ENCODE results near the gene RPL36. TPM values are rescaled to one million over a fixed set of nuclear protein-coding genes. Genes with fewer than 3 reads are reported as not detected.
"Not testable (repeated sequence)": the region's sequence is repeated elsewhere in the genome, so short reads cannot be mapped to it uniquely, and the experiment has no call there.

The RPL36 gene
- total RNA-seq, 1 donor from 2014 or later, result 1,717 TPM

DNA sequence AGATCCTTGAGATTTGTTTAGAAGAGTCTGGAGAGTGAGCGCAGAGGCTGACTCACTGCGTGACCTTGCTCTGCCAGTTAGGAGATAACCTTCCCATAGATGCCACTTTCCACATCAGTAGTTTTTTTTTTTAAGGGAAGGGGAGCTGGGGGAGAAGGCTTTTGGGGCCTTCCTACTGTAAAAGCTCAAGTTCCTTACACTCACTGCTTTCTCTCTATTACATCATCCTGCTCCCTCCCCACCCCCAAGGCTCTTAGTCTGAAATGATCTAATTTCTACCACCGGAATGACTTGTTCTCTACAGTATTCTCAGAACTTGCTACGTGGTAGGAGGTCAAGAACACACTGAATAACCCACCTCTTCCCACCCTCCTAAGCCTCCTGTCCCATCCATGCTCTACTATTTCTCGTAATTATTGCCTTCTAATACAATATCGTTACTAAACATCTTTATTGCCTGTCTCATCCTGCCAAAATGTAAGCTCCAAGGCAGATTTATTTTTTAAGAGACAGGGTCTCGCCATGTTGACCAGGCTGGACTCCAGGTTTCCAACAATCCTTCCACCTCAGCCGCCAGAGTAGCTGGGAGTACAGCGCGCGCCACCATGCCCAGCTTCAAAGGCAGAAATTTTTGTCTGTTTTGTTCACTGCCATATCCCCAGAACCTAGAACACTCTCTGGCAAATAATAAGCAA lies 28.6 kb downstream of the RPL36 start:
- H3K4me3 ChIP-seq (ENCODE audit: low read depth, low read length), result peak overlapping the region; percentile 88
- peak; percentile 72 for DNase-seq (ENCODE audit: low read depth)

DNA sequence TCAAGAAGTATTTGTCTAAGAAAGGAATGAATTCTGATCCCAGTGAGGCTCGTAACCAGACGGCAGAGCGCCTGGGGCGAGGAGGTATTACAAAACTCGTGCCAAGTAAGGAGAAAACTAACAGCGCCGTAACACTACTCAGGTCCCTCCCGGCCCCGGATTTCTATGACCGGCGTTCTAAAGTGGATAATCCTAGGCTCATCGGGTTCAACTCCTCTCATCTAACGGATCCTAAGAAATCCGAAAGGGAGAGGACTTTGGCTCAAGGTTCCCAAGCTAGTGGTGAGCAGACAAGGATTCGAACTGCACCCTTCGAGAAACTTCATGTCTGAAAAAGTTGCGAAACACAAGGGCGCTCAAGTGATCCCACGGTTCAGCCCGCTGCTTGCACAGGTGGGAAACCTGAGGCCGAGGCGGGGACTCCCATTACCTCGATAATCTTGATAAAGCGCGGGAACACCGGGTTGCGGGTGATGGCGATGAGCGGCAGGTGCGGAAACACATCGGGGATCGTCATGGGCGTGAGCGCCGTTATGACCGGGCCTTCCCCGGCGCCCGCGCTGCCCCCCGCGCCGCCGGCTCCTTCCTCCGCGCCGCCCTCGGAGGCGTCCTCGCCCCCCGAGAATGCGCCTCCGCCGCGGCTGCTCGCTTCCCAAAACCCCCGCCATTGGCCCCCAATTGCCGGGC lies 29.3 kb downstream of the RPL36 start:
- TF ChIP-seq, protein P1, sequence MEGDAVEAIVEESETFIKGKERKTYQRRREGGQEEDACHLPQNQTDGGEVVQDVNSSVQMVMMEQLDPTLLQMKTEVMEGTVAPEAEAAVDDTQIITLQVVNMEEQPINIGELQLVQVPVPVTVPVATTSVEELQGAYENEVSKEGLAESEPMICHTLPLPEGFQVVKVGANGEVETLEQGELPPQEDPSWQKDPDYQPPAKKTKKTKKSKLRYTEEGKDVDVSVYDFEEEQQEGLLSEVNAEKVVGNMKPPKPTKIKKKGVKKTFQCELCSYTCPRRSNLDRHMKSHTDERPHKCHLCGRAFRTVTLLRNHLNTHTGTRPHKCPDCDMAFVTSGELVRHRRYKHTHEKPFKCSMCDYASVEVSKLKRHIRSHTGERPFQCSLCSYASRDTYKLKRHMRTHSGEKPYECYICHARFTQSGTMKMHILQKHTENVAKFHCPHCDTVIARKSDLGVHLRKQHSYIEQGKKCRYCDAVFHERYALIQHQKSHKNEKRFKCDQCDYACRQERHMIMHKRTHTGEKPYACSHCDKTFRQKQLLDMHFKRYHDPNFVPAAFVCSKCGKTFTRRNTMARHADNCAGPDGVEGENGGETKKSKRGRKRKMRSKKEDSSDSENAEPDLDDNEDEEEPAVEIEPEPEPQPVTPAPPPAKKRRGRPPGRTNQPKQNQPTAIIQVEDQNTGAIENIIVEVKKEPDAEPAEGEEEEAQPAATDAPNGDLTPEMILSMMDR (IDR thresholded peaks at IDR 0.05; ENCODE audit: insufficient read depth, low read length, poor library complexity, severe bottlenecking), result no peak
- Histone ChIP-seq H3K36me3 (ENCODE audit: control insufficient read depth, insufficient read depth, low read length) (no peaks in the 10 kb centered on the region), H3K27me3 (ENCODE audit: control insufficient read depth, insufficient read depth, low read length) (no peaks in the 10 kb centered on the region), H3K4me3 (ENCODE audit: low read depth, low read length) (peak overlapping the region; percentile 88)
- no peak for DNase-seq (ENCODE audit: low read depth)

More for the DNA sequence above, 28.6 kb downstream of the RPL36 start:
- no peaks in the 10 kb centered on the region for H3K27me3 ChIP-seq (ENCODE audit: control insufficient read depth, insufficient read depth, low read length)
- TF ChIP-seq, protein P1 (IDR thresholded peaks at IDR 0.05; ENCODE audit: insufficient read depth, low read length, poor library complexity, severe bottlenecking), result no peak
- H3K36me3 ChIP-seq (ENCODE audit: control insufficient read depth, insufficient read depth, low read length), result no peaks in the 10 kb centered on the region

DNA sequence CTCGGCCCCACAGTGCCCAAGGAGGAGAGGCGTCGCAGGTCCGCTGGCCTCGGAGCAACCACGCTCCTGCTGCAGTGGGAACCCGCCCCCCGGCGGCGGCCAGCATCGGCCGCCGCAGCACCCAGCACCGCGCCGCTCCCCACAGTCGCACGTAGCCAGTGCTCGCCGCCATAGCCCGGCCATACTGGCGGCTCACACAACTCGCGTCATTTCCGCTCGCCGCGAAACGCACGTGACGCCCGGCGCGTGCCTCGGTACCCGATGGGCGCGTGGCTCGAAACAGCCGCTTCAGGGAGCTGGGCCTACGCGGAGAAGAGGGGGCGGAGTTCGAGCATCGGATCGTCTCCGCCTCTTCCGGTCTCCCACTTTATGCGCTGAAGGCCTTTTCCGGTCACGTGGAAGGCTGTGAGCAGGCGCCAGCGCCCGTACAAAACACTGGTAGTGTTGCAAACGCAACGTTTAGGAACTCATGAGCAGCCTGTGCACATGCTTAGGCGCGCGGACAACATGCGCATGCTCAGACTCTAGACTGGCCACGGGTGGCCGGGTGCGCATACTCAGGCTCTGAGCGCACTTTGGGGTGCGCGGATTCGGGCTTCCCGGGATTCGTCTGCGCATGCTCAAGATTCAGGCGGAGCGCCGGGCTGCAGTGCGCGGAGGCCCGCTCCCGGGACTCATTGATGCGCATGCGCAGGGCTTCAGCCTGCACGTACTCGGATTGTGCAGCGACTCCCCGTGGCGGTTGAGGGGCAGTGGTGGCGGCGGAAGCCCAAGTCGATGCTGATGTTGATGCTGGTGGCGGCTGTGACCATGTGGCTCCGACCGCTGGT lies 30.1 kb downstream of the RPL36 start, which contains the start of the genes CATSPERD and LONP1:
Gene CATSPERD (plus strand): TSS at position 677 of the 830 bp plus-strand sequence. CDS start 101 bp downstream, at position 778.
Gene LONP1 (minus strand): TSS at position 186 of the 830 bp plus-strand sequence. CDS start 14 bp downstream, at position 172.
- TF ChIP-seq, protein P1 (IDR thresholded peaks at IDR 0.05; ENCODE audit: insufficient read depth, low read length, poor library complexity, severe bottlenecking), result peak; percentile 97
- DNase-seq (ENCODE audit: low read depth), result peak; percentile 92
- Histone ChIP-seq H3K4me3 (ENCODE audit: low read depth, low read length) (peak within 1 kb of the TSS; percentile 88), H3K36me3 (ENCODE audit: control insufficient read depth, insufficient read depth, low read length) (no peaks in the 10 kb centered on the region), H3K27me3 (ENCODE audit: control insufficient read depth, insufficient read depth, low read length) (no peaks in the 10 kb centered on the region)

DNA sequence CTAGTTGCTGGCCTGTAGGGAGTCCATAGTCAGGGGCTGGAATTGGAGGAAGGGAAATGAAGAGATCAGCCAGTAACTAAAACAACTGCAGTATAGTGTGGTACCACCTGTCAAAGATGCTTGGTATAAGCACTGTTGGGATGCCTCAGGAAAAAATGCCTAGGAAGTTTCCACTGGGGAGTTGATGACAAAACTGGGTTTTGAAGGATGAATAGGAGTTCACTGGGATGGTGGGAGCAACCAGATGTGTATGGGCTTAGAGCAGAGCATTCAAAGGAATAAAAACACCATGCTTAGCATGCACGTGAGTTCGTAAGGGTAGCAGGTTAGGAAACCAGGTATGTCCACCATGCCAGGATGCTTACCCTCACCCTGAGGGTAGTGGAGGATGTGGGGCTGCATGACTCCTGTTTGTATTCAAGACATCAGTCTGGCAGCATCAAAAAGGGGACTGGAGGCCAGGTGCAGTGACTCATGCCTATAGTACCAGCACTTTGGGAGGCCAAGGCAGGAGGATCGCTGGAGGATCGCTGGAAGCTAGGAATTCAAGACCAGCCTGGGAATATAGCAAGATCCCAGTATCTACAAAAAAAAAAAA lies 37.5 kb downstream of the RPL36 start:
- Histone ChIP-seq H3K36me3 (ENCODE audit: control insufficient read depth, insufficient read depth, low read length) (no peaks in the 10 kb centered on the region), H3K4me3 (ENCODE audit: low read depth, low read length) (no peak overlapping the region), H3K27me3 (ENCODE audit: control insufficient read depth, insufficient read depth, low read length) (no peaks in the 10 kb centered on the region)
- TF ChIP-seq, protein P1 (IDR thresholded peaks at IDR 0.05; ENCODE audit: insufficient read depth, low read length, poor library complexity, severe bottlenecking), result no peak
- no peak for DNase-seq (ENCODE audit: low read depth)

DNA sequence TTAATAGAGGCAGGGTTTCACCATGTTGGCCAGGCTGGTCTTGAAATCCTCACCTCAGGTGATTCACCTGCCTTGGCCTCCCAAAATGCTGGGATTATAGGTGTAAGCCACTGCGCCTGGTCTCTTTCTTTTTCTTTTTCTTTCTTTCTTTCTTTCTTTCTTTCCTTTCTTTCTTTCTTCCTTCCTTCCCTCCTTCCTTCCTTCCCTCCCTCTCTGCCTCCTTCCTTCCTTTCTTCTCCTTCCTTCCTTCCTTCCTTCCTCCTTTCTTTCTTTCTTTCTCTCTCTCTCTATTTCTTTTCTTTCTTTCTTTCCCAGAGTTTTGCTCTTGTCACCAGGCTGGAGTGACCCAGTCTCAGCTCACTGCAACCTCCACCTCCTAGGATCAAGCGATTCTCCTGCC lies 43.1 kb downstream of the RPL36 start:
- not testable (repeated sequence) for H3K27me3 ChIP-seq (ENCODE audit: control insufficient read depth, insufficient read depth, low read length); H3K36me3 ChIP-seq (ENCODE audit: control insufficient read depth, insufficient read depth, low read length); H3K4me3 ChIP-seq (ENCODE audit: low read depth, low read length); DNase-seq (ENCODE audit: low read depth)

Measured in kidney epithelial cell (primary cell).